HL-60 (cell line): ENCODE results near the gene WIPF1.

Experiments used
- DNase-seq, 2 experiments: peaks; one replicate each; pipeline ENCODE4 v3.0.0-alpha.2; 2010 to 2020; ENCODE audit warnings: low read depth in 1 of 2, low spot score in 1 of 2
- H3K27ac ChIP-seq: fragments of 250-450 bp; sonication (Bioruptor Pico); replicated peaks from 2 replicates; pipeline ENCODE4 v1.5.1; 2020; ENCODE audit warnings: mild to moderate bottlenecking, moderate library complexity
- H3K27me3 ChIP-seq: fragments of 250-450 bp; sonication (Bioruptor Pico); 2 replicates; pipeline ENCODE4 v1.5.1; 2021; ENCODE audit warnings: mild to moderate bottlenecking, moderate library complexity; ENCODE audit not compliant: insufficient read depth, poor library complexity, severe bottlenecking
- H3K4me3 ChIP-seq: replicated peaks from 2 replicates; pipeline ENCODE4 v1.5.1; 2011; ENCODE audit warnings: mild to moderate bottlenecking, control low read depth, low read length; ENCODE audit not compliant: insufficient read depth
- CTCF ChIP-seq: IDR thresholded peaks from one replicate; pipeline ENCODE4 v1.5.1; 2011; ENCODE audit warnings: low read length, control low read depth, inconsistent platforms; ENCODE audit not compliant: insufficient read depth
- GABPA ChIP-seq: IDR thresholded peaks from 2 replicates; pipeline ENCODE4 v1.6.1; 2012; ENCODE audit warnings: low read depth
- POLR2AphosphoS5 ChIP-seq: IDR thresholded peaks from 2 replicates; pipeline ENCODE4 v1.6.1; 2012; ENCODE audit warnings: low read depth
- REST ChIP-seq: IDR thresholded peaks from 2 replicates; pipeline ENCODE4 v1.6.1; 2012; ENCODE audit warnings: low read depth; ENCODE audit not compliant: insufficient replicate concordance
- SPI1 ChIP-seq: IDR thresholded peaks from 2 replicates; pipeline ENCODE4 v1.6.1; 2012; ENCODE audit warnings: low read depth, mild to moderate bottlenecking, borderline replicate concordance

The WIPF1 gene

GRCh38 chr2:174518395-174518794, 79.2 kb downstream of the WIPF1 start:
- no peak for DNase-seq
- no peaks in the 10 kb centered on the region for H3K27me3 ChIP-seq
- TF ChIP-seq SPI1, result no peak
- no peak for TF ChIP-seq POLR2AphosphoS5
- no peak for TF ChIP-seq GABPA
- no peak for TF ChIP-seq CTCF
- no peak for TF ChIP-seq REST

GRCh38 chr2:174516501-174517378, 80.9 kb downstream of the WIPF1 start:
- Histone ChIP-seq H3K4me3 (no peak overlapping the region), H3K27me3 (no peaks in the 10 kb centered on the region), H3K27ac (no peak overlapping the region)
- TF ChIP-seq SPI1, result peak; percentile 39; the same call in 1 of the 2 replicates
- no peak for TF ChIP-seq REST
- DNase-seq, result no peak

More at GRCh38 chr2:174518395-174518794, 79.2 kb downstream of the WIPF1 start:
- Histone ChIP-seq H3K27ac (no peak overlapping the region), H3K4me3 (no peak overlapping the region)

- Histone ChIP-seq H3K4me3 (no peak overlapping the region), H3K27ac (no peak overlapping the region), H3K27me3 (no peaks in the 10 kb centered on the region)
- DNase-seq, result no peak
- TF ChIP-seq POLR2AphosphoS5 (no peak), REST (no peak), SPI1 (no peak), GABPA (no peak)
Measured at GRCh38 chr2:174512345-174512744, 85.3 kb downstream of the WIPF1 start.

- TF ChIP-seq CTCF, result no peak
- no peak for TF ChIP-seq POLR2AphosphoS5
- TF ChIP-seq REST, result no peak
- no peak for TF ChIP-seq GABPA
- no peak for TF ChIP-seq SPI1
- DNase-seq, result no peak
- no peak overlapping the region for H3K4me3 ChIP-seq
- H3K27me3 ChIP-seq, result no peaks in the 10 kb centered on the region
- H3K27ac ChIP-seq, result no peak overlapping the region
Measured at GRCh38 chr2:174511580-174512260, 85.9 kb downstream of the WIPF1 start.
